ENCODE measurements around the gene SHCBP1L. TPM values are rescaled to one million over a fixed set of nuclear protein-coding genes. Genes with fewer than 3 reads are reported as not detected.

Gene SHCBP1L
- total and polyA plus RNA-seq, 4 donors, result not detected

DNA sequence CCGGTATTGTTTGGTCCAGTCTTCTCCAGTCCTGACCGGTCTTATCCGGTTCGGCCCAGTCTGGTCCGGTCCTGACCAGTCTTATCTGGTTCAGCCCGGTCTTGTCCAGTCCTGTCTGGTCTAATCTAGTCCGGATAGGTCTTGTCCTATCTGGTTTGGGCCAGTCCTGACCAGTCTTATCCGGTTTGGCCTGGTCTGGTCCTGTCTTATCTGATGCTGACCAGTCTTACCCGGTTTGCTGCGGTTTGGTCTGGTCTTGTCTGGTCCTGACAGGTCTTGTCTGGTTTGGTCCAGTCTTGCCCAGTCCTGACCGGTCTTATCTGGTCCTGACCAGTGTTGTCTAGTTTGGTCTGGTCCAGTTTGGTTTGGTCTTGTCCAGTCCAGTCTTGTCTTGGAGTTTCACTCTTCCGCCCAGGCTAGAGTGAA lies 83.7 kb downstream of the SHCBP1L start:
- no peak for ATAC-seq (ENCODE audit: low FRiP score)
- WGBS, 2 donors, result 95 to 96% methylated on average over 12 of the region's 12 CpGs
- peaks cover 10 to 14% of the 10 kb centered on the region in 2 donors for H3K36me3 ChIP-seq (ENCODE audit: control insufficient read depth in 1 of 2, insufficient read depth in 2 of 2, low read length in 1 of 2)

GRCh38 chr1:182867861-182868260 lies 85.1 kb downstream of the SHCBP1L start:
- Histone ChIP-seq H3K27ac (ENCODE audit: low read depth in 1 of 2, low read length in 2 of 2) (no peak overlapping the region), H3K36me3 (ENCODE audit: control insufficient read depth in 1 of 2, insufficient read depth in 2 of 2, low read length in 1 of 2) (peaks cover 8 to 11% of the 10 kb centered on the region in 2 donors), H3K4me1 (ENCODE audit: control insufficient read depth in 1 of 2, insufficient read depth in 2 of 2, low read length in 2 of 2) (no peaks in the 10 kb centered on the region), H3K27me3 (ENCODE audit: control insufficient read depth in 1 of 2, insufficient read depth in 2 of 2, low read length in 1 of 2) (no peaks in the 10 kb centered on the region), H3K9me3 (ENCODE audit: control insufficient read depth, low read length) (no peaks in the 10 kb centered on the region), H3K4me3 (ENCODE audit: low read length in 2 of 2) (no peak overlapping the region)
- DNase-seq (no peak), ATAC-seq (ENCODE audit: low FRiP score) (no peak)
- intact Hi-C loops (cut with DNase I), result loop anchor here in 1 of 2 donors (10.0 kb wide), 1 partner anchor 257 kb away; no protein-coding TSS in a partner anchor

More for the DNA sequence above, 83.7 kb downstream of the SHCBP1L start:
- H3K9me3 ChIP-seq (ENCODE audit: control insufficient read depth, low read length), result no peaks in the 10 kb centered on the region
- no peaks in the 10 kb centered on the region for H3K27me3 ChIP-seq (ENCODE audit: control insufficient read depth in 1 of 2, insufficient read depth in 2 of 2, low read length in 1 of 2)
- no peak overlapping the region for H3K4me3 ChIP-seq (ENCODE audit: low read length in 2 of 2)
- DNase-seq, result no peak
- H3K27ac ChIP-seq (ENCODE audit: low read depth in 1 of 2, low read length in 2 of 2), result no peak overlapping the region
- H3K4me1 ChIP-seq (ENCODE audit: control insufficient read depth in 1 of 2, insufficient read depth in 2 of 2, low read length in 2 of 2), result no peaks in the 10 kb centered on the region
- intact Hi-C loops (cut with DNase I), result loop anchor here in 1 of 2 donors (10.0 kb wide), 1 partner anchor 256 kb away; no protein-coding TSS in a partner anchor

DNA sequence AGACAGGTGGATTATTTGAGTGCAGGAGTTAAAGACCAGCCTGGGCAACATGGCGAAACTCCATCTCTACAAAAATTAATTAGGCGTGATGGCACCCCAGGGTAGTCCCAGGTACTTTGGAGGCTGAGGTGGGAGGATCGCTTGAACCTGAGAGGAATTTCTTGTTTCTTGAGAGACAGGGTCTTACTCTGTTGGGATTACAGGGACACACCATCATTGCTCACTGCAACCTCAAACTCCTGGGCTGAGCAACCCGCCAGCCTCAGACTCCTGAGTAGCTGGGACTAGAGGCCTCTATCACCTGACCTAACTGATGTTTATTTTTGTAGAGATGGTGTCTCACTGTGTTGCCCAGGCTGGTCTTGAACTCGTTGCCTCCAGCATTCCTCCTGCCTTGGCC lies 89.0 kb downstream of the SHCBP1L start:
- Histone ChIP-seq H3K4me3 (ENCODE audit: low read length in 2 of 2) (no peak overlapping the region), H3K27me3 (ENCODE audit: control insufficient read depth in 1 of 2, insufficient read depth in 2 of 2, low read length in 1 of 2) (no peaks in the 10 kb centered on the region), H3K9me3 (ENCODE audit: control insufficient read depth, low read length) (no peaks in the 10 kb centered on the region), H3K4me1 (ENCODE audit: control insufficient read depth in 1 of 2, insufficient read depth in 2 of 2, low read length in 2 of 2) (no peaks in the 10 kb centered on the region), H3K36me3 (ENCODE audit: control insufficient read depth in 1 of 2, insufficient read depth in 2 of 2, low read length in 1 of 2) (peaks cover 11 to 13% of the 10 kb centered on the region in 2 donors), H3K27ac (ENCODE audit: low read depth in 1 of 2, low read length in 2 of 2) (no peak overlapping the region)
- 91 to 94% methylated on average over 5 of the region's 5 CpGs for WGBS, 2 donors
- no peak for ATAC-seq (ENCODE audit: low FRiP score)
- DNase-seq, result no peak
- intact Hi-C loops (cut with DNase I), result loop anchor here in 1 of 2 donors (10.0 kb wide), 1 partner anchor 261 kb away; no protein-coding TSS in a partner anchor

DNA sequence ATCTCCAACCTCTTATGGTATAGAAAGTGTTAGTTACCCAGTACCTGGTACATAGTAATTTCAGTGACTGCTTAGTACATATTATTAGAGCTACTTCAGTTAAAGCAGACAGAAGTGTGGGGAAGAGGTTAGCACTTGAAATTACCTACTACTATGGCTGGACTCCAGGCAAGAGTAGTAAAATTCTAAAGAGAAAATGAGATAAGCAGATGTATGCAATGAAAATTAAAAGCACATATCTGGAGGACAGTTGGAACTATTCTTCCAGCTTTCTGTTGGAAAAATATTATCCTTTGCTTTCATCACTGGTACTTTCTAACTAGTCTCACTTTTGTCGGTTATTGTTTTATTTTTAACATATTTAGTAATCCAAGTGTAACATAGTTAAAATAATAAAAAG lies 90.1 kb downstream of the SHCBP1L start:
- no peak for ATAC-seq (ENCODE audit: low FRiP score)
- intact Hi-C loops (cut with DNase I), result loop anchor here in 1 of 2 donors (10.0 kb wide), 1 partner anchor 262 kb away; no protein-coding TSS in a partner anchor
- H3K4me3 ChIP-seq (ENCODE audit: low read length in 2 of 2), result no peak overlapping the region
- H3K27ac ChIP-seq (ENCODE audit: low read depth in 1 of 2, low read length in 2 of 2), result no peak overlapping the region
- H3K9me3 ChIP-seq (ENCODE audit: control insufficient read depth, low read length), result no peaks in the 10 kb centered on the region
- no peaks in the 10 kb centered on the region for H3K4me1 ChIP-seq (ENCODE audit: control insufficient read depth in 1 of 2, insufficient read depth in 2 of 2, low read length in 2 of 2)
- 4 to 10% methylated on average over 1 of the region's 1 CpG for WGBS, 2 donors
- H3K27me3 ChIP-seq (ENCODE audit: control insufficient read depth in 1 of 2, insufficient read depth in 2 of 2, low read length in 1 of 2), result no peaks in the 10 kb centered on the region
- DNase-seq, result no peak
- H3K36me3 ChIP-seq (ENCODE audit: control insufficient read depth in 1 of 2, insufficient read depth in 2 of 2, low read length in 1 of 2), result peaks cover 16 to 17% of the 10 kb centered on the region in 2 donors

DNA sequence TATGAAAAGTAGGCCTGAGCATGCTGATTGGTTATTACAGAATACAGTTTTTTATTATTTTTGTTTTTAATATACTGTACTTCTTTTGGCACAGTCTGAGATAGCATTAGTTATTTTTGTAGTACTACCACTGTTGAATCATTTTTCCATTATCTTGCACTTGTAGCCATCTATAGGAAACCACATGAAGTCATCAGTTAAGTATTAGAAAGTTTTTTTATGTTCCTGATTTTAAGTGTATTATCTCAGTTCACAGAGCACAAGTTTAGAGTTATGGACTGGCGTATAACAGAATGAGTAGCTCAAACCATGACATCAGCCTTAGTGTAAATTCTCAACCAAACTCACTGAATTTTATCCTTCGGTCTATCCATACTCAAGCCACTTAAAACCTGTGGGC lies 91.0 kb downstream of the SHCBP1L start:
- peaks cover 16 to 17% of the 10 kb centered on the region in 2 donors for H3K36me3 ChIP-seq (ENCODE audit: control insufficient read depth in 1 of 2, insufficient read depth in 2 of 2, low read length in 1 of 2)
- intact Hi-C loops (cut with DNase I), result loop anchor here in 1 of 2 donors (10.0 kb wide), 1 partner anchor 263 kb away; no protein-coding TSS in a partner anchor
- ATAC-seq (ENCODE audit: low FRiP score), result no peak

DNA sequence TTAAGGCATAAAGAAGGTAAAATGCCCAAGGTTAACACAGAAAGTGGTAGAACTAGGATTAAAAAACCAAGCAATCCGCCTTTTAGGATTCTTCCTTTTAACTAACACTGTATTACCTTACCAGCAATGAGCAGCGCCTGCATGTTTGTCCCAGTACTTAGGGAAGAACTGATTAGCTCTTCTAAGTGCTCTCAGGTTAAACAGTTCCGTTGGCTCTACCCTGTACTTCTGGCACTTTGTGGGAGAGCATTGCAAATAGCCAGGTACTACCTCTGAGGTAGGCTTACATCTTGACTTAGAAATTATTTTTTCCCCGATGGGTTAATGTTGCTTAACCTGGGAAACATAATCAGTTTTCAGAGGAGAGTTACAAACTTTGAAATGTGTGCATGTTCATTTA lies 92.3 kb downstream of the SHCBP1L start:
- intact Hi-C loops (cut with DNase I), result loop anchor here in 1 of 2 donors (10.0 kb wide), 1 partner anchor 264 kb away; no protein-coding TSS in a partner anchor
- WGBS, 2 donors, result 89 to 91% methylated on average over 4 of the region's 4 CpGs
- Histone ChIP-seq H3K36me3 (ENCODE audit: control insufficient read depth in 1 of 2, insufficient read depth in 2 of 2, low read length in 1 of 2) (peaks cover 14 to 16% of the 10 kb centered on the region in 2 donors), H3K9me3 (ENCODE audit: control insufficient read depth, low read length) (no peaks in the 10 kb centered on the region), H3K4me3 (ENCODE audit: low read length in 2 of 2) (no peak overlapping the region), H3K27me3 (ENCODE audit: control insufficient read depth in 1 of 2, insufficient read depth in 2 of 2, low read length in 1 of 2) (no peaks in the 10 kb centered on the region), H3K27ac (ENCODE audit: low read depth in 1 of 2, low read length in 2 of 2) (no peak overlapping the region), H3K4me1 (ENCODE audit: control insufficient read depth in 1 of 2, insufficient read depth in 2 of 2, low read length in 2 of 2) (peaks cover 0 to 4% of the 10 kb centered on the region in 2 donors)
- DNase-seq (no peak), ATAC-seq (ENCODE audit: low FRiP score) (no peak)

More for the DNA sequence above, 91.0 kb downstream of the SHCBP1L start:
- Histone ChIP-seq H3K27me3 (ENCODE audit: control insufficient read depth in 1 of 2, insufficient read depth in 2 of 2, low read length in 1 of 2) (no peaks in the 10 kb centered on the region), H3K4me1 (ENCODE audit: control insufficient read depth in 1 of 2, insufficient read depth in 2 of 2, low read length in 2 of 2) (no peaks in the 10 kb centered on the region), H3K4me3 (ENCODE audit: low read length in 2 of 2) (no peak overlapping the region), H3K9me3 (ENCODE audit: control insufficient read depth, low read length) (no peaks in the 10 kb centered on the region), H3K27ac (ENCODE audit: low read depth in 1 of 2, low read length in 2 of 2) (no peak overlapping the region)
- DNase-seq, result no peak
- WGBS, 2 donors, result 67 to 68% methylated on average over 2 of the region's 2 CpGs

DNA sequence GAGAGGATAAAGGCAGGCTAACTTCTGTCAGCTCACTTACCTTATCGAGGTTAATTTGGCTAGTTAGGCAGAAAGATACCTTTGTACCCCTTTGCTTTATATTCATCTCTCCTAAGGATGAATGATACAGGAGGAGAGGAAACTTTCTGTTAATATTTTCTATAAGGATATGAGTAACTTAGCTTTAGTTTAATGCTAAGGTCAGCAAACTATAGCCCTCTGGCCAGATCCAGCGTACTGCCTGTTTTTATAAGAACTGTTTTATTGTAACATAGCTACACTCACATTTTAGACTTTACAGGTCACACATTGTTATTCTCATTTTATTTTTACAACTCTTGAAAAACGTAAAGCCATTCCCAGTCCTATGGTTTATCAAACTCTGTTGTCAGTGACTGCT lies 95.8 kb downstream of the SHCBP1L start:
- intact Hi-C loops (cut with DNase I), result loop anchor here in 1 of 2 donors (10.0 kb wide), 1 partner anchor 278 kb away; no protein-coding TSS in a partner anchor
- H3K4me3 ChIP-seq (ENCODE audit: low read length in 2 of 2), result no peak overlapping the region
- peaks cover 11 to 16% of the 10 kb centered on the region in 2 donors for H3K36me3 ChIP-seq (ENCODE audit: control insufficient read depth in 1 of 2, insufficient read depth in 2 of 2, low read length in 1 of 2)

DNA sequence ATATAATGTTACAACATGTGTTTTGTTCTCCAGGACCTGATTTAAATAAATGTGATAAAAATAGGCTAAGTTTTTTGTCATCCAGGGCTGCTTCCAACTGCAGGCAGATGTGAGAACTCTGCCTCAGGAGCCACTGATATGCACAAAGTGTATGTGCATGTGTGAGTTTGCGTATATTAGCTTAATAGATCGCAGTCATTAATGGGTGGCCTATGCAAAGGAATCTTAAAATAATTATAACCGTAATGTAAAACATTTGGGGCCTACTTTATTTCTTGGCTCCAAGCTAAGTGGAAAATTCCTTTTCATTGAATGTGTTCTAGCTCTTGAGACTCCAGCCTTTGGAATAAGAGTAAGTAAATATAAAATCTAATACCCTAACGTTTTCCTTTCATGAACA lies 97.1 kb downstream of the SHCBP1L start:
- 31 to 34% methylated on average over 4 of the region's 4 CpGs for WGBS, 2 donors
- H3K9me3 ChIP-seq (ENCODE audit: control insufficient read depth, low read length), result no peaks in the 10 kb centered on the region
- DNase-seq (no peak), ATAC-seq (ENCODE audit: low FRiP score) (no peak)
- peaks cover 2 to 8% of the 10 kb centered on the region in 2 donors for H3K4me1 ChIP-seq (ENCODE audit: control insufficient read depth in 1 of 2, insufficient read depth in 2 of 2, low read length in 2 of 2)
- no peak overlapping the region for H3K27ac ChIP-seq (ENCODE audit: low read depth in 1 of 2, low read length in 2 of 2)
- H3K36me3 ChIP-seq (ENCODE audit: control insufficient read depth in 1 of 2, insufficient read depth in 2 of 2, low read length in 1 of 2), result peaks cover 7 to 14% of the 10 kb centered on the region in 2 donors
- no peaks in the 10 kb centered on the region for H3K27me3 ChIP-seq (ENCODE audit: control insufficient read depth in 1 of 2, insufficient read depth in 2 of 2, low read length in 1 of 2)
- H3K4me3 ChIP-seq (ENCODE audit: low read length in 2 of 2), result no peak overlapping the region
- intact Hi-C loops (cut with DNase I), result loop anchor here in 1 of 2 donors (10.0 kb wide), 1 partner anchor 279 kb away; no protein-coding TSS in a partner anchor

More for the DNA sequence above, 95.8 kb downstream of the SHCBP1L start:
- WGBS, 2 donors, result 77 to 86% methylated on average over 3 of the region's 3 CpGs
- ATAC-seq (ENCODE audit: low FRiP score), result no peak
- DNase-seq, result no peak
- Histone ChIP-seq H3K27ac (ENCODE audit: low read depth in 1 of 2, low read length in 2 of 2) (no peak overlapping the region), H3K9me3 (ENCODE audit: control insufficient read depth, low read length) (no peaks in the 10 kb centered on the region), H3K27me3 (ENCODE audit: control insufficient read depth in 1 of 2, insufficient read depth in 2 of 2, low read length in 1 of 2) (no peaks in the 10 kb centered on the region), H3K4me1 (ENCODE audit: control insufficient read depth in 1 of 2, insufficient read depth in 2 of 2, low read length in 2 of 2) (peaks cover 2 to 8% of the 10 kb centered on the region in 2 donors)

- Histone ChIP-seq H3K9me3 (ENCODE audit: control insufficient read depth, low read length) (no peaks in the 10 kb centered on the region), H3K4me1 (ENCODE audit: control insufficient read depth in 1 of 2, insufficient read depth in 2 of 2, low read length in 2 of 2) (peaks cover 2 to 8% of the 10 kb centered on the region in 2 donors), H3K36me3 (ENCODE audit: control insufficient read depth in 1 of 2, insufficient read depth in 2 of 2, low read length in 1 of 2) (peaks cover 5 to 6% of the 10 kb centered on the region in 2 donors), H3K27ac (ENCODE audit: low read depth in 1 of 2, low read length in 2 of 2) (no peak overlapping the region), H3K4me3 (ENCODE audit: low read length in 2 of 2) (no peak overlapping the region), H3K27me3 (ENCODE audit: control insufficient read depth in 1 of 2, insufficient read depth in 2 of 2, low read length in 1 of 2) (no peaks in the 10 kb centered on the region)
- ATAC-seq (ENCODE audit: low FRiP score) (no peak), DNase-seq (no peak)
- intact Hi-C loops (cut with DNase I), result loop anchor here in 1 of 2 donors (10.0 kb wide), 1 partner anchor 283 kb away; no protein-coding TSS in a partner anchor
- 79% methylated on average over 1 of the region's 1 CpG for WGBS, 2 donors
These were observed 101.1 kb downstream of the SHCBP1L start for GRCh38 chr1:182851825-182852224.
